HG03457 (cell line): ENCODE results near the gene PDCD10.

ENCODE experiments used
- ATAC-seq: cut with Tn5 transposase; IDR thresholded peaks from one replicate; pipeline ENCODE4 v1.9.1; 2021; ENCODE audit warnings: moderate number of reproducible peaks; ENCODE audit not compliant: unreplicated experiment

PDCD10 gene

GRCh38 chr3:167734498-167735232 lies at the start of gene PDCD10:
TSS of gene PDCD10 (minus strand) at chr3:167734892. CDS start at chr3:167720157, 14,735 bp downstream.
- ATAC-seq: peak; percentile 90

GRCh38 chr3:167783781-167784180 lies 49.1 kb upstream of the PDCD10 start:
- ATAC-seq: no peak

- no peak for ATAC-seq
These were observed 45.7 kb upstream of the PDCD10 start for GRCh38 chr3:167780214-167780883.

- ATAC-seq: no peak
These were observed 42.7 kb upstream of the PDCD10 start for GRCh38 chr3:167777356-167777755.

- ATAC-seq: no peak
These were observed 41.5 kb upstream of the PDCD10 start for GRCh38 chr3:167776066-167776685.

DNA sequence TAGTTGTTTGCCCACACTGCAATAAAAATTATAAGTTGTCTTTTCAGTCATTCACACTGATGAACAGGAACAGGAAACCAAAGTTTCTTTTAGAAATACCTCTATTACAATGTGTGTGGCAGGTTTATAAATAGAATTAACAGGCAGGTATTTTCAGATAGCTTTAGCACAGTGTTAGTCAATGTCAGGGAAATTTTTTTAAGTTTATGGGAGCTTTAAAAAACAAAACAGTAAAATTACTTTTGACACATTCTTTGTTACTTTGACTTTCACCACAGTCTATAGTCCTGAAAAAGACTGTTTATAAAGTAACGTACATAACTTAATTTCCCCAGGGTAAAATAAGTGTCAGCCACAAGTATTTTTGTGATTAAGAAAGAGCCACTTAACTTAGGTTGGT lies 38.9 kb upstream of the PDCD10 start:
- peak; percentile 71 for ATAC-seq

DNA sequence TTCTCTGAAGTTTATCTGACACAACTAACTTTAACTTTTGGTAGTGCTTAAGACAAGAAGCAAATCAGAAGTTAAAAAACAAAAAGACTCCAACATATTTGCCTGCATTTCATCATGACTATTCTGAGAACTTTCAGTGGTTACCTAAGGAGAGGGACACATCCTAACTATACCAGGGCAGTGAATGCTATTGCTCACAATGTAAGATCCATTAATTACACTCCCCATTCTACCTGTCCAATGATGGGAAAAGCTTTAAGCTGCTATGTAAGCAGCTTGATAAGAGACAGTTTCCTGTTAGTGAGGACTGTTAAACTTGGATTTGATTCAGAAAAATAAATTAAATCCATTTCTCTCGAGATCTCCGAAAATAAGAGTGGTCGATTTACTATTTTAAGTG lies 38.3 kb upstream of the PDCD10 start:
- ATAC-seq: peak; percentile 38

GRCh38 chr3:167762296-167762695 lies 27.6 kb upstream of the PDCD10 start:
- ATAC-seq: no peak

- ATAC-seq: no peak
These were observed 26.6 kb upstream of the PDCD10 start for GRCh38 chr3:167761302-167761701.

DNA sequence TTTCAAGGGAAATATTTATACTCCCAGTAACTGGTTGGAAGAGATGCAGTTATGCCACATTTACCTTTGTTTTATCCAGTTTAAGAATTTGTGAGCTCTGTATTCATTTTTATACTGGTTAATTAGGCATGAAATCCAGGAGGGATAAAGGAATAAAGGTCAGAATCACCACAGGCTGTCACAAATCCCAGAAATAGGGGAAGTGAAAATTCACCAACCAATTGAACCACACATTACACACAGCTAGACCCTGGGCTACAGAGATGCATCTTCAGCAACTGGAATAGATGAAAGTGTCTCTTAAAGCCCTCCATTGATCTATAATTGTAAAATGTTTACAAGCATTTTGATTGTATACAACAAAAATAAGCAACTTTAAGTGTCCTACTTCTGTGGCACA lies 19.4 kb upstream of the PDCD10 start:
- no peak for ATAC-seq

- peak; percentile 98 for ATAC-seq
These were observed 15.7 kb upstream of the PDCD10 start for GRCh38 chr3:167750272-167750971.

DNA sequence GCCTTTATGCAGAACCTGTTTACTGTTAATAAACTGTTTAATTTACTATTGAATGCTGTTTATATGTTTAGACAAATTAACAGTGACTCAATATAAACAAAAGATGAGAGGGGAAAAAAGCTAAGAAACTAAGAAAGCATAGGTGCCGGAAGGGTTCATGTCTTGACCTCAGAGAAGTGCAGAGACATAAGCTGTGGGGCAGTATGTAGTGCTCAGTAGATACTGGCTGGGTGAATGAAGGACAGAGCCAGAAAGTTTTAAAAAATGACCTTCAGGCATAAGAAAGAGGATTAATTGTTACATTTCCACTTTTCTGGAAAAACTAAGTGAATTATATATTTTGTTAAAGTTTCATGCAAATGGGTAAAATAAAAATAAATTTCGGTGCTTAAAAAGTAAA lies 15.0 kb upstream of the PDCD10 start:
- no peak for ATAC-seq

GRCh38 chr3:167749209-167749608 lies 14.5 kb upstream of the PDCD10 start:
- ATAC-seq: no peak

DNA sequence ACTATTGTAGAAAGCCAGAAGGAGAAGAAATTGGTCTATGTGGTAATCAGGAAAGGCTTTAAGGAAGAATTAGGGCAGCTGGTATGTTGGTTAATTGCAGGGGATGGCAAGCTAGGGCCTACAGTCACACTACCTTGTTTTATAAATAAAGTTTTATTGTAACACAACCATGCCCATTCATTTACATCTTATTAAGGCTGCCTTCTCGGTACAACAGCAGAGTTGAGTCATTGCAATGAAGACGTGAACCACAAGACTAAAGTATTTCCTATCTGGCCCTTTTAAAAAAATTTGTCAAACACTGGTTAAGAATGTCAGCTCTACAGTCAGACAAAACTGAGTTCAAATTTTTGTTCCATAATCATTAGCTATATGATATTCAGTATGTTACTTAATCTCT lies 9.1 kb upstream of the PDCD10 start:
- no peak for ATAC-seq

DNA sequence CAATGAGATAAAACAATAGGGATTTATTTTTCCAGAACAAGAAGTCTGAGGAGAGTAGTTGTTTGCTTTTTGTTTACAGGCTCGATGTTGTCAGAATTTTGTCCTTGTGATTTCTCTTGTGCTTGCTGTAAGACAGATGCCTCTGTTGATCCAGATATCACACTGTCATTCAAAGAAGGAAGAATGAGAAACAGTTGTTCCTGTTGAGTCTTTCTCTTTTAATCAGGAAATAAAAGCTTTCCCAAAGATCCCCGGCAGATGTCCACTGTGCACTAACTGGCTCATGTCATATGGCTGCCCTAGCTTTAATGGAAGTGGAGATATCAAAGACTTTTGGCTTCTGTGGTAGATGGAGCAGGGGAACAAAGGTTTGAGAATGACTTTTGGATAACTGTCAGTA lies 7.6 kb upstream of the PDCD10 start:
- no peak for ATAC-seq

GRCh38 chr3:167740961-167741587 lies 6.4 kb upstream of the PDCD10 start:
- ATAC-seq: peak; percentile 88

- ATAC-seq: no peak
These were observed 4.6 kb upstream of the PDCD10 start for GRCh38 chr3:167739190-167739810.

DNA sequence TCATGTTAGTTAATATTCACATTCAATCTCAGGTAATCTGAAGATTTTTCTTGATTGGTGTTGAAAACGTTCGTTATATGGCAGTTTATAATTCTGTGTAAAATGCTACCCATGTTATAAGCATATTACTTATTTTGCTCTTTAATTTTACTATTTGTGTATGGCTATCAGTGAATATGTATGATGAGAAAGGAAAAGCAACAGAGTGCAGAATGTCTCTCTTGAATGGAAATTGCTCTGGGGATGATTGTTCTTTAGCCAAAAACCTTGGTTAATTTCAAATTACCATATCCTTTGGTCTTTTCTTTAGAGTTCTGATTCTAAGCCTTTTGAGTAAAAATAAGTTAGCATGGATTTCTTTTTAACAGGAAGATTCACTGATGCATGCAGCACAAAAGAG lies 3.3 kb upstream of the PDCD10 start:
- no peak for ATAC-seq

DNA sequence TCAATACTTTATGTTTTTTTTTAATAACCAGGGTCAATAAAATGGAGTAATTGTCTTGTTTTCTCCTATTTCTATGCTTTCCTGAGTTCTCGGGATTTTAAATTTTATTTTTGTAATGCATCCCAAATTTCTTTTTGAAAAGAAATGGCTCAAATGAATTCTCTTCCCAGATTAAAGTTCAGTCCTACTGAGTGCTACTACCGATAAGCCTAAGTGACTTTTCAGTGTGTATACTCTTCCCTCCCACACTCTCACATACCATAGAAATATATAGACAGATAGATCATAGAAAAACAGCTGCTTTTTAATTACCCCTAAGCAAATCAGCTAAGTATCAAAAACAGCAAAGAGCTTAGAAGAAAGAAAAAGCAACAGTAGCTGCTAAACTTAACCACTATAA lies 2.3 kb upstream of the PDCD10 start:
- ATAC-seq: no peak

- no peak for ATAC-seq
These were observed 1.6 kb upstream of the PDCD10 start for GRCh38 chr3:167736264-167736787.
